ENCODE data around the gene NDC1.

DNA sequence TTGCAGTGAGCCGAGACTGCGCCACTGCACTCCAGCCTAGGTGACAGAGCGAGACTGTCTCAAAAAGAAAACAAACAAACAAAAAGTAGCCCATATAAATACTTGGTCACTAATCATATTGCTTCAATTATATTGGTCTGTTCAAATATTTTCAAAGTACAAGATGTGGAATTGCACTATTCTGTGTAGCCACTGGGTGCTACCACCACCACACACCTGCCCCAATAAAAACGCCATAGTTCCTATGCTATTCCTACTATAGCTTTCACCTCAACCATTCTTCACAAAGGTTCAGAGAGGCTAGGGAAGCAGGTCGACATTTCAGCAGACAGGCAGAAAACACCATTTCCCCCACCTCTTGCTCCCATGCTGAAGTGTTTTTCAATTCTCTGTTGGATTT lies 16.7 kb downstream of the NDC1 start:
- TF ChIP-seq, protein P1, sequence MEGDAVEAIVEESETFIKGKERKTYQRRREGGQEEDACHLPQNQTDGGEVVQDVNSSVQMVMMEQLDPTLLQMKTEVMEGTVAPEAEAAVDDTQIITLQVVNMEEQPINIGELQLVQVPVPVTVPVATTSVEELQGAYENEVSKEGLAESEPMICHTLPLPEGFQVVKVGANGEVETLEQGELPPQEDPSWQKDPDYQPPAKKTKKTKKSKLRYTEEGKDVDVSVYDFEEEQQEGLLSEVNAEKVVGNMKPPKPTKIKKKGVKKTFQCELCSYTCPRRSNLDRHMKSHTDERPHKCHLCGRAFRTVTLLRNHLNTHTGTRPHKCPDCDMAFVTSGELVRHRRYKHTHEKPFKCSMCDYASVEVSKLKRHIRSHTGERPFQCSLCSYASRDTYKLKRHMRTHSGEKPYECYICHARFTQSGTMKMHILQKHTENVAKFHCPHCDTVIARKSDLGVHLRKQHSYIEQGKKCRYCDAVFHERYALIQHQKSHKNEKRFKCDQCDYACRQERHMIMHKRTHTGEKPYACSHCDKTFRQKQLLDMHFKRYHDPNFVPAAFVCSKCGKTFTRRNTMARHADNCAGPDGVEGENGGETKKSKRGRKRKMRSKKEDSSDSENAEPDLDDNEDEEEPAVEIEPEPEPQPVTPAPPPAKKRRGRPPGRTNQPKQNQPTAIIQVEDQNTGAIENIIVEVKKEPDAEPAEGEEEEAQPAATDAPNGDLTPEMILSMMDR (IDR thresholded peaks at IDR 0.05) = no peak
- no peak for TF ChIP-seq ZFX (IDR thresholded peaks at IDR 0.05; ENCODE audit: borderline replicate concordance)
